ENCODE measurements around the gene ZNF326. TPM values are rescaled to one million over a fixed set of nuclear protein-coding genes. Genes with fewer than 3 reads are reported as not detected.

The ZNF326 gene
- total and polyA plus RNA-seq, 2 donors, result 6.0 to 14.3 TPM

- H3K4me1 ChIP-seq (ENCODE audit: control insufficient read depth in 2 of 2, insufficient read depth in 2 of 2, low read length in 2 of 2), result no peaks in the 10 kb centered on the region
- no peak for DNase-seq (ENCODE audit: low read depth in 6 of 9, low spot score in 9 of 9)
- H3K9me3 ChIP-seq (ENCODE audit: control insufficient read depth in 2 of 2, insufficient read depth in 1 of 2, low read length in 1 of 2), result no peaks in the 10 kb centered on the region
- H3K27ac ChIP-seq (ENCODE audit: low read depth in 1 of 2, low read length in 1 of 2), result no peak overlapping the region
- no peak overlapping the region for H3K4me3 ChIP-seq (ENCODE audit: low read length in 2 of 2)
- no peaks in the 10 kb centered on the region for H3K36me3 ChIP-seq (ENCODE audit: control insufficient read depth in 2 of 2, insufficient read depth in 2 of 2, low read length in 1 of 2)
- over 99% methylated on average over 4 of the region's 4 CpGs for WGBS
- H3K27me3 ChIP-seq (ENCODE audit: control insufficient read depth in 2 of 2, insufficient read depth in 1 of 2, low read length in 1 of 2), result no peaks in the 10 kb centered on the region
These were observed 79.7 kb downstream of the ZNF326 start for GRCh38 chr1:90074566-90074965.

DNA sequence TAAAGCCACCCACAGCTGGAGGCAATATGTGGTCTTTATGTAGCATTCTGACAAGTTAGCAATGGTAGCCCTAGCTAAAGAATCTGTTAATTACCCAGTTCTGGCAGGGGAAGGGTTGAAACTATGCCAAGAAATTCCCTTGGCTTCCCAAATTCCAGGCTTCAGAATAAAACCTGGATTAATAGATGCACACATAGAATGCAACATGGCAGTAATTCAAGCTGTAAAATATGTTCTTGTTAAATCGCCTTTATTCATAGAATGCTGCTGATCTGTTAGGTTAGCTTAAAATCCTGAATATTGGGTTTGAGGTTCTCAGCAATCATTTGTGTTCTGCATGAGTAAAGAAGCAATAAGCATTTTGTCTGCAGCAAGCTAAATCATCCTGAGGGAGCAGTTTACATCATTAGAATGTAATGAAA, 80.1 kb downstream of the ZNF326 start:
- no peak for DNase-seq (ENCODE audit: low read depth in 6 of 9, low spot score in 9 of 9)
- H3K27me3 ChIP-seq (ENCODE audit: control insufficient read depth in 2 of 2, insufficient read depth in 1 of 2, low read length in 1 of 2), result no peaks in the 10 kb centered on the region
- H3K4me1 ChIP-seq (ENCODE audit: control insufficient read depth in 2 of 2, insufficient read depth in 2 of 2, low read length in 2 of 2), result no peaks in the 10 kb centered on the region
- no peak overlapping the region for H3K27ac ChIP-seq (ENCODE audit: low read depth in 1 of 2, low read length in 1 of 2)
- H3K9me3 ChIP-seq (ENCODE audit: control insufficient read depth in 2 of 2, insufficient read depth in 1 of 2, low read length in 1 of 2), result no peaks in the 10 kb centered on the region
- no peak overlapping the region for H3K4me3 ChIP-seq (ENCODE audit: low read length in 2 of 2)
- H3K36me3 ChIP-seq (ENCODE audit: control insufficient read depth in 2 of 2, insufficient read depth in 2 of 2, low read length in 1 of 2), result no peaks in the 10 kb centered on the region
- WGBS, result 95% methylated on average over 1 of the region's 1 CpG

DNA sequence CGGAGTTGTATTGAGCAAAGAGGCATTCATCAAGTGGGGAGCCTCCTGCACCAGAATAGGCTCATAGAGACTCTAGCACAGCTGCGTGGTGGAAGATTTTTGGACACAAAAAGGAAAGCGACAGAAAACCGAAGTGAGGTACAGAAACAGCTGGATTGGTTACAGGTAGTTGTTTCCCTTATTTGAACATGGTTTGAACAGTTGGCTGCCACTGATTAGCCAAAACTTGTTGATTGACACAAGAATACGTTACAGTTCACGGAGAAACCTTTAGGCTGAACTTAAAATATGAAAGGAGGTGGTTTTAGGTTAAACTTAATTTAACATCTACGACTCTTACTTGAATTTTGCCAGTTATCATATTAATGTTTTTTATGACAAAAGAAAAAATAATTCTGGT, 89.1 kb downstream of the ZNF326 start:
- Histone ChIP-seq H3K9me3 (ENCODE audit: control insufficient read depth in 2 of 2, insufficient read depth in 1 of 2, low read length in 1 of 2) (no peaks in the 10 kb centered on the region), H3K4me1 (ENCODE audit: control insufficient read depth in 2 of 2, insufficient read depth in 2 of 2, low read length in 2 of 2) (no peaks in the 10 kb centered on the region), H3K27ac (ENCODE audit: low read depth in 1 of 2, low read length in 1 of 2) (no peak overlapping the region), H3K27me3 (ENCODE audit: control insufficient read depth in 2 of 2, insufficient read depth in 1 of 2, low read length in 1 of 2) (no peaks in the 10 kb centered on the region), H3K4me3 (ENCODE audit: low read length in 2 of 2) (no peak overlapping the region), H3K36me3 (ENCODE audit: control insufficient read depth in 2 of 2, insufficient read depth in 2 of 2, low read length in 1 of 2) (no peaks in the 10 kb centered on the region)
- no peak for DNase-seq (ENCODE audit: low read depth in 6 of 9, low spot score in 9 of 9)
- 94% methylated on average over 7 of the region's 7 CpGs for WGBS

Other genes starting within 250 kb of the ZNF326 start
- gene LRRC8D, start 174.1 kb upstream of the ZNF326 start, total RNA-seq, result 23.6 TPM
- gene LRRC8D, start 174.1 kb upstream of the ZNF326 start, polyA plus RNA-seq, result 23.8 TPM

All from thymus (tissue), 11 donors.